HEK293 (cell line): ENCODE measurements around the gene YY1AP1.
A peak's percentile ranks its signal among the peaks of the same experiment; 100 is the strongest.

Experiments
- GLI4 ChIP-seq: fragments of 450-650 bp; formaldehyde crosslinking; IDR thresholded peaks from 2 replicates; pipeline ENCODE4 v1.5.1; 2016; ENCODE audit warnings: missing biosample characterization, missing genetic modification characterization
- HIC1 ChIP-seq: fragments of 450-650 bp; formaldehyde crosslinking; IDR thresholded peaks from 2 replicates; pipeline ENCODE4 v1.5.1; 2016; ENCODE audit warnings: missing biosample characterization, missing genetic modification characterization
- IKZF3 ChIP-seq: fragments of 450-650 bp; IDR thresholded peaks from 2 replicates; pipeline ENCODE4 v1.5.0; 2018; ENCODE audit warnings: missing biosample characterization, mild to moderate bottlenecking, missing genetic modification characterization, moderate library complexity
- KLF16 ChIP-seq: fragments of 450-650 bp; formaldehyde crosslinking; IDR thresholded peaks from 2 replicates; pipeline ENCODE4 v1.5.1; 2017; ENCODE audit warnings: missing biosample characterization, missing genetic modification characterization
- PATZ1 ChIP-seq: fragments of 450-650 bp; formaldehyde crosslinking; IDR thresholded peaks from 2 replicates; pipeline ENCODE4 v1.5.1; 2016; ENCODE audit warnings: missing biosample characterization, missing genetic modification characterization
- PRDM4 ChIP-seq: fragments of 450-650 bp; formaldehyde crosslinking; IDR thresholded peaks from 2 replicates; pipeline ENCODE4 v1.5.1; 2017; ENCODE audit warnings: missing biosample characterization, missing genetic modification characterization
- SALL2 ChIP-seq: fragments of 450-650 bp; formaldehyde crosslinking; IDR thresholded peaks from 2 replicates; pipeline ENCODE4 v1.5.0; 2017; ENCODE audit warnings: missing biosample characterization, mild to moderate bottlenecking, missing genetic modification characterization, borderline replicate concordance
- ZBTB10 ChIP-seq: fragments of 450-650 bp; formaldehyde crosslinking; IDR thresholded peaks from 2 replicates; pipeline ENCODE4 v1.5.1; 2016; ENCODE audit warnings: missing biosample characterization, missing genetic modification characterization
- ZNF10 ChIP-seq: fragments of 450-650 bp; formaldehyde crosslinking; IDR thresholded peaks from 2 replicates; pipeline ENCODE4 v1.5.1; 2017; ENCODE audit warnings: missing biosample characterization, missing genetic modification characterization
- ZNF133 ChIP-seq: fragments of 450-650 bp; formaldehyde crosslinking; IDR thresholded peaks from 2 replicates; pipeline ENCODE4 v1.5.1; 2016; ENCODE audit warnings: missing biosample characterization, missing genetic modification characterization
- ZNF155 ChIP-seq: fragments of 450-650 bp; formaldehyde crosslinking; IDR thresholded peaks from 2 replicates; pipeline ENCODE4 v1.5.1; 2016; ENCODE audit warnings: missing biosample characterization, missing genetic modification characterization
- ZNF169 ChIP-seq: fragments of 450-650 bp; formaldehyde crosslinking; IDR thresholded peaks from 2 replicates; pipeline ENCODE4 v1.5.1; 2016; ENCODE audit warnings: missing biosample characterization, missing genetic modification characterization
- ZNF214 ChIP-seq: fragments of 450-650 bp; formaldehyde crosslinking; IDR thresholded peaks from 2 replicates; pipeline ENCODE4 v1.5.1; 2017; ENCODE audit warnings: missing biosample characterization, mild to moderate bottlenecking, missing genetic modification characterization, borderline replicate concordance
- ZNF266 ChIP-seq: fragments of 450-650 bp; formaldehyde crosslinking; IDR thresholded peaks from 2 replicates; pipeline ENCODE4 v1.5.1; 2016; ENCODE audit warnings: missing biosample characterization, missing genetic modification characterization, low read depth
- ZNF324 ChIP-seq: fragments of 450-650 bp; formaldehyde crosslinking; IDR thresholded peaks from 2 replicates; pipeline ENCODE4 v1.5.1; 2016; ENCODE audit warnings: missing biosample characterization, missing genetic modification characterization
- ZNF341 ChIP-seq: fragments of 450-650 bp; formaldehyde crosslinking; IDR thresholded peaks from 2 replicates; pipeline ENCODE4; 2016; ENCODE audit warnings: low read depth, missing biosample characterization, missing genetic modification characterization
- ZNF37A ChIP-seq: fragments of 450-650 bp; IDR thresholded peaks from 2 replicates; pipeline ENCODE4 v1.5.1; 2018; ENCODE audit warnings: missing biosample characterization, missing genetic modification characterization
- ZNF510 ChIP-seq: fragments of 450-650 bp; formaldehyde crosslinking; IDR thresholded peaks from 2 replicates; pipeline ENCODE4 v1.5.1; 2018; ENCODE audit warnings: mild to moderate bottlenecking, missing genetic modification characterization, missing biosample characterization; ENCODE audit not compliant: insufficient replicate concordance
- ZNF518A ChIP-seq: fragments of 450-650 bp; formaldehyde crosslinking; conservative IDR thresholded peaks from 2 replicates; pipeline ENCODE4 v1.5.1; 2016; ENCODE audit warnings: low read depth, missing biosample characterization, missing genetic modification characterization
- ZNF692 ChIP-seq: fragments of 450-650 bp; formaldehyde crosslinking; IDR thresholded peaks from 2 replicates; pipeline ENCODE4 v1.5.1; 2016; ENCODE audit warnings: missing biosample characterization, missing genetic modification characterization

YY1AP1 gene

GRCh38 chr1:155688324-155689080 is at the start of gene YY1AP1 (continued):
- TF ChIP-seq HIC1 (tag by site-specific recombination) (peak; percentile 72; the same call in 1 of the 2 replicates), GLI4 (peak; percentile 80), SALL2 (tag by site-specific recombination) (no peak), ZNF37A (no peak), ZNF155 (no peak), ZNF510 (tag by site-specific recombination) (no peak), ZNF214 (tag by site-specific recombination) (no peak), KLF16 (tag by site-specific recombination) (peak; percentile 90), IKZF3 (tag by site-specific recombination) (peak; percentile 10; the same call in 1 of the 2 replicates), PATZ1 (peak; percentile 95), ZNF341 (peak; percentile 98), PRDM4 (tag by site-specific recombination) (0 out of 2 replicates have a peak, but pooled peaks have one; percentile 56), ZNF324 (peak; percentile 89), ZBTB10 (peak; percentile 70; the same call in 1 of the 2 replicates), ZNF518A (tag by site-specific recombination) (0 out of 2 replicates have a peak, but pooled peaks have one; percentile 44), ZNF266 (no peak), ZNF692 (tag by site-specific recombination) (peak; percentile 72; the same call in 1 of the 2 replicates), ZNF133 (tag by site-specific recombination) (no peak), ZNF10 (tag by site-specific recombination) (no peak), ZNF169 (tag by site-specific recombination) (no peak)
